H9 (cell line): ENCODE data around the gene SLC2A9. TPM values are rescaled to one million over a fixed set of nuclear protein-coding genes. Genes with fewer than 3 reads are reported as not detected.

Experiments
- DNase-seq: peaks from one replicate; pipeline ENCODE4 v3.0.0-alpha.2; 2017
- H2AFZ ChIP-seq: one replicate; pipeline ENCODE4 v1.6.1; 2013; ENCODE audit warnings: mild to moderate bottlenecking, low read length, control low read depth, moderate library complexity
- H2AK5ac ChIP-seq: 2 replicates; pipeline ENCODE4 v1.6.1; 2013; ENCODE audit warnings: low read length, control low read depth, mixed read lengths; ENCODE audit not compliant: insufficient read length
- H2BK120ac ChIP-seq: one replicate; pipeline ENCODE4 v1.6.1; 2013; ENCODE audit warnings: low read depth, mild to moderate bottlenecking, low read length, control low read depth, inconsistent platforms; ENCODE audit not compliant: poor library complexity, severe bottlenecking
- H2BK12ac ChIP-seq: 2 replicates; pipeline ENCODE4 v1.6.1; 2013; ENCODE audit warnings: low read length, control low read depth, mixed read lengths, low read depth; ENCODE audit not compliant: insufficient read length
- H2BK15ac ChIP-seq: 2 replicates; pipeline ENCODE4 v1.6.1; 2013; ENCODE audit warnings: low read depth, low read length, control low read depth
- H2BK20ac ChIP-seq: one replicate; pipeline ENCODE4 v1.6.1; 2013; ENCODE audit warnings: low read depth, mild to moderate bottlenecking, low read length, control low read depth, inconsistent platforms; ENCODE audit not compliant: poor library complexity, severe bottlenecking
- H2BK5ac ChIP-seq: 2 replicates; pipeline ENCODE4 v1.6.1; 2013; ENCODE audit warnings: low read length, control low read depth, mixed read lengths; ENCODE audit not compliant: insufficient read length
- H3K14ac ChIP-seq: 2 replicates; pipeline ENCODE4 v1.6.1; 2013; ENCODE audit warnings: low read length, control low read depth; ENCODE audit not compliant: insufficient read depth
- H3K18ac ChIP-seq: 2 replicates; pipeline ENCODE4 v1.6.1; 2013; ENCODE audit warnings: low read depth, mild to moderate bottlenecking, mixed read lengths, low read length, control low read depth; ENCODE audit not compliant: insufficient read length
- H3K23ac ChIP-seq: 2 replicates; pipeline ENCODE4 v1.6.1; 2013; ENCODE audit warnings: low read length, control low read depth, mixed read lengths, low read depth; ENCODE audit not compliant: insufficient read length
- H3K23me2 ChIP-seq: 2 replicates; pipeline ENCODE4 v1.6.1; 2013; ENCODE audit warnings: low read depth, mild to moderate bottlenecking, mixed read lengths, low read length, control low read depth; ENCODE audit not compliant: insufficient read length, poor library complexity, severe bottlenecking
- H3K27ac ChIP-seq: 2 replicates; pipeline ENCODE4 v1.5.1; 2013; ENCODE audit warnings: low read length, control low read depth, mixed read lengths, low read depth; ENCODE audit not compliant: insufficient read length
- H3K27me3 ChIP-seq: 2 replicates; pipeline ENCODE4 v1.6.1; 2013; ENCODE audit warnings: low read length, control low read depth, inconsistent platforms; ENCODE audit not compliant: insufficient read depth
- H3K4ac ChIP-seq: 2 replicates; pipeline ENCODE4 v1.6.1; 2013; ENCODE audit warnings: low read depth, mild to moderate bottlenecking, control low read depth, inconsistent platforms, low read length, moderate library complexity
- H3K4me1 ChIP-seq: 2 replicates; pipeline ENCODE4 v1.6.1; 2013; ENCODE audit warnings: low read length, control low read depth, inconsistent platforms; ENCODE audit not compliant: insufficient read depth
- H3K4me2 ChIP-seq: 2 replicates; pipeline ENCODE4 v1.6.1; 2013; ENCODE audit warnings: low read length, control low read depth, mixed read lengths; ENCODE audit not compliant: insufficient read length, insufficient read depth
- H3K56ac ChIP-seq: 2 replicates; pipeline ENCODE4 v1.6.1; 2013; ENCODE audit warnings: low read depth, mild to moderate bottlenecking, mixed read lengths, low read length, control low read depth; ENCODE audit not compliant: insufficient read length
- H3K79me1 ChIP-seq: 2 replicates; pipeline ENCODE4 v1.6.1; 2013; ENCODE audit warnings: low read depth, mild to moderate bottlenecking, moderate library complexity, low read length, control low read depth, inconsistent platforms; ENCODE audit not compliant: insufficient read depth, poor library complexity, severe bottlenecking
- H3K79me2 ChIP-seq: 2 replicates; pipeline ENCODE4 v1.6.1; 2013; ENCODE audit warnings: low read length, control low read depth, inconsistent platforms; ENCODE audit not compliant: insufficient read depth
- H3K9ac ChIP-seq: 2 replicates; pipeline ENCODE4 v1.6.1; 2013; ENCODE audit warnings: low read length, control low read depth, mixed read lengths; ENCODE audit not compliant: insufficient read length; ENCODE audit errors: extremely low read depth
- H3K9me3 ChIP-seq: one replicate; pipeline ENCODE4 v1.6.1; 2013; ENCODE audit warnings: low read depth, low read length, inconsistent platforms; ENCODE audit not compliant: control insufficient read depth
- H3T11ph ChIP-seq: one replicate; pipeline ENCODE4 v1.6.1; 2013; ENCODE audit warnings: mild to moderate bottlenecking, low read length, control low read depth, inconsistent platforms
- H4K20me1 ChIP-seq: one replicate; pipeline ENCODE4 v1.6.1; 2013; ENCODE audit not compliant: control insufficient read depth, insufficient read length, insufficient read depth
- H4K5ac ChIP-seq: 2 replicates; pipeline ENCODE4 v1.6.1; 2013; ENCODE audit warnings: low read depth, mild to moderate bottlenecking, mixed read lengths, low read length, control low read depth; ENCODE audit not compliant: insufficient read length
- H4K8ac ChIP-seq: replicated peaks from 2 replicates; pipeline ENCODE4 v1.6.1; 2013; ENCODE audit warnings: low read length, control low read depth, mixed read lengths, low read depth; ENCODE audit not compliant: insufficient read length
- H4K91ac ChIP-seq: 2 replicates; pipeline ENCODE4 v1.6.1; 2013; ENCODE audit warnings: low read depth, mild to moderate bottlenecking, moderate library complexity, mixed read lengths, low read length, control low read depth; ENCODE audit not compliant: insufficient read length
- H3K27ac Mint-ChIP-seq, 3 experiments: 2 replicates in 2 of 3; 3 replicates in 1 of 3; pipeline ENCODE4 v1.8.0; 2020 to 2021; ENCODE audit warnings: mixed read lengths in 3 of 3, mild to moderate bottlenecking in 1 of 3, moderate library complexity in 1 of 3
- H3K27me3 Mint-ChIP-seq: 2 replicates; pipeline ENCODE4 v1.8.0; 2021; ENCODE audit warnings: low read depth, mild to moderate bottlenecking, moderate library complexity, mixed read lengths
- H3K36me3 Mint-ChIP-seq, 3 experiments: 2 replicates in 2 of 3; 3 replicates in 1 of 3; pipeline ENCODE4 v1.8.0; 2020 to 2021; ENCODE audit warnings: low read depth in 3 of 3, mixed read lengths in 3 of 3; ENCODE audit not compliant: insufficient read depth in 1 of 3
- H3K4me1 Mint-ChIP-seq, 2 experiments: 2 replicates each; pipeline ENCODE4 v1.8.0; 2020; ENCODE audit warnings: mixed read lengths in 2 of 2
- H3K4me3 Mint-ChIP-seq, 2 experiments: 2 replicates in 1 of 2; 3 replicates in 1 of 2; pipeline ENCODE4 v1.8.0; 2020 to 2021; ENCODE audit warnings: mild to moderate bottlenecking in 2 of 2, mixed read lengths in 2 of 2, moderate library complexity in 1 of 2
- H3K9me3 Mint-ChIP-seq, 2 experiments: 2 replicates in 1 of 2; 3 replicates in 1 of 2; pipeline ENCODE4 v1.8.0; 2020; ENCODE audit warnings: mild to moderate bottlenecking in 2 of 2, mixed read lengths in 2 of 2, moderate library complexity in 1 of 2
- CTCF ChIP-seq: fragments of 200-600 bp; sonication (generic); conservative IDR thresholded peaks from 3 replicates; pipeline ENCODE4 v1.8.0; 2021; ENCODE audit warnings: antibody characterized with exemption, mild to moderate bottlenecking
- WGBS: extraction: QIAGEN DNeasy Blood & Tissue Kit; methylation state at CpG from one replicate; pipeline ENCODE4 v1.1.7; 2013; ENCODE audit warnings: missing lambda C conversion rate, low lambda C conversion rate, mixed read lengths; ENCODE audit not compliant: insufficient read length; ENCODE audit errors: extremely low coverage; 5-methylcytosine and 5-hydroxymethylcytosine counted together
- total RNA-seq: library from RNA; stranded (reverse); gene quantifications from 2 replicates; pipeline ENCODE4 v1.2.1, GENCODE V29; 2021

SLC2A9 gene
- total RNA-seq, 1 experiment from 2014 or later, result 0.79 TPM

GRCh38 chr4:9936129-9936644 lies 85.1 kb downstream of the SLC2A9 start:
- H3K36me3 Mint-ChIP-seq, result no peaks in the 10 kb centered on the region
- TF ChIP-seq CTCF, result no peak
- H3K4ac ChIP-seq, result no peak overlapping the region

More at GRCh38 chr4:9936129-9936644, 85.1 kb downstream of the SLC2A9 start:
- H3K27me3 Mint-ChIP-seq, result peaks cover 26% of the 10 kb centered on the region
- Histone ChIP-seq H3K23me2 (no peaks in the 10 kb centered on the region), H2BK15ac (no peak overlapping the region), H3K27ac (no peak overlapping the region), H3K79me1 (no peaks in the 10 kb centered on the region), H4K20me1 (no peaks in the 10 kb centered on the region), H3K79me2 (no peaks in the 10 kb centered on the region), H3K4me1 (peaks cover 6% of the 10 kb centered on the region), H3T11ph (no peak overlapping the region), H2AFZ (no peak overlapping the region), H3K14ac (no peak overlapping the region), H4K91ac (no peak overlapping the region), H2BK12ac (no peak overlapping the region), H2BK120ac (no peak overlapping the region), H3K23ac (no peak overlapping the region), H3K56ac (no peak overlapping the region), H2BK5ac (no peak overlapping the region), H4K5ac (no peak overlapping the region), H2AK5ac (no peak overlapping the region), H3K9me3 (no peaks in the 10 kb centered on the region), H3K9ac (no peak overlapping the region), H3K4me2 (no peak overlapping the region), H2BK20ac (no peak overlapping the region), H3K18ac (no peak overlapping the region), H4K8ac (no peak overlapping the region), H3K27me3 (no peaks in the 10 kb centered on the region)
- no peak overlapping the region for H3K27ac Mint-ChIP-seq
- DNase-seq, result no peak
- WGBS, result no CpG with 5 or more reads among the region's 5 CpGs
- H3K4me1 Mint-ChIP-seq, result peaks cover 23 to 27% of the 10 kb centered on the region in 2 experiments
- no peaks in the 10 kb centered on the region; a peak in 1 of 5 replicates for H3K9me3 Mint-ChIP-seq
- no peak overlapping the region; a peak in 1 of 5 replicates for H3K4me3 Mint-ChIP-seq
